Thyroid gland (tissue), 4 donors: ENCODE measurements around the gene CFAP126.
A peak's percentile ranks its signal among the peaks of the same experiment; 100 is the strongest.

Experiments used
- POLR2A ChIP-seq, 2 donors: fragments of 450-650 bp; IDR thresholded peaks; one replicate each; pipeline ENCODE4 v1.6.1; 2017; ENCODE audit warnings: antibody characterized with exemption in 2 of 2, mild to moderate bottlenecking in 2 of 2, moderate library complexity in 1 of 2
- TF ChIP-seq, protein P1 (sequence below), 6 experiments: fragments of 200-600 bp in 3 of 6; fragments of 450-650 bp in 3 of 6; sonication (generic) in 3 of 6; IDR thresholded peaks; one replicate each; pipeline ENCODE4 v1.5.1; 2016 to 2019; ENCODE audit warnings: antibody characterized with exemption in 6 of 6, mild to moderate bottlenecking in 2 of 6, inconsistent platforms in 1 of 6, moderate library complexity in 1 of 6

DNA sequence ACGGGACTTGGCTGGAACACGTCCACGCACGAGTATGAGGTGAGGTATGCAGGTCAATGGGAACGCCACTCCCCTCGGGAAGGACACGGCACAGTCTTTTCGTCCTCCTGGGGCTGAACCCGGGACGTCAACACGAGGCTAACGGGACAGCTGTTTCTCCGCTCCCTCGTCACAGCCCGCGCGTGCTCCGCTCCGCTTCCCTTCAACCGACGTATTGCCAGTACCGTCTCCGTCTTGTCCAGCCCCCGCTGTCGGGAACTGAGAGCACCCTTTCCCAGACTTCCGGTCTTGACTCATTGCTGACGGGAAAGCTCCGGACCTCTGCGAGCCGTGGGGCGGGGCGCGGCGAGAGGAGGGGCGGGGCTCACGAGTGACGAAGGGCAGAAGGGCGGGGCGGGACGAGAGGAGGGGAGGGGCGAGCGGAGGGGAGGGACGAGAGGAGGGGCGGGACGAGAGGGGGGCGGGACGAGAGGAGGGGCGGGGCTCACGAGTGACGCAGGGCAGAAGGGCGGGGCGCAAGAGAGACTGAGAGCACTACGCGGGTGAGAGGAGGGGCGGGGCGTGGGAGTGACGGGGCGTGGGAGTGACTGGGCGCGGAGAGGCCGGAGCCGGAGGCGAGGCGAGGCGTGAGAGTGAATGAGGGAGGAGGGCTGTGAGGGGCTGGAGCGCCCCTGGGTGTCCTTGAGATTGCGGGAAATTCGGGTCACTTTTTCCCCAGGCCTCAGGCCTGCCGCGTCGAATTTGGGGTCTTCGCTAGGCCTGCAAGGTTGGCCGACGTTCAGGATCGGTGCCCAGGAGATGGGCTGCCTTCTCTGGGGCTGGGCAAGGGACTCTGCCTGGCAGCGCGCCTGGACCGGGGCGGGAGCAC, 22.2 kb upstream of the CFAP126 start:
- peak in 1 of 2 donors; percentile 93 for TF ChIP-seq POLR2A (IDR thresholded peaks at IDR 0.05)
- TF ChIP-seq, protein P1, sequence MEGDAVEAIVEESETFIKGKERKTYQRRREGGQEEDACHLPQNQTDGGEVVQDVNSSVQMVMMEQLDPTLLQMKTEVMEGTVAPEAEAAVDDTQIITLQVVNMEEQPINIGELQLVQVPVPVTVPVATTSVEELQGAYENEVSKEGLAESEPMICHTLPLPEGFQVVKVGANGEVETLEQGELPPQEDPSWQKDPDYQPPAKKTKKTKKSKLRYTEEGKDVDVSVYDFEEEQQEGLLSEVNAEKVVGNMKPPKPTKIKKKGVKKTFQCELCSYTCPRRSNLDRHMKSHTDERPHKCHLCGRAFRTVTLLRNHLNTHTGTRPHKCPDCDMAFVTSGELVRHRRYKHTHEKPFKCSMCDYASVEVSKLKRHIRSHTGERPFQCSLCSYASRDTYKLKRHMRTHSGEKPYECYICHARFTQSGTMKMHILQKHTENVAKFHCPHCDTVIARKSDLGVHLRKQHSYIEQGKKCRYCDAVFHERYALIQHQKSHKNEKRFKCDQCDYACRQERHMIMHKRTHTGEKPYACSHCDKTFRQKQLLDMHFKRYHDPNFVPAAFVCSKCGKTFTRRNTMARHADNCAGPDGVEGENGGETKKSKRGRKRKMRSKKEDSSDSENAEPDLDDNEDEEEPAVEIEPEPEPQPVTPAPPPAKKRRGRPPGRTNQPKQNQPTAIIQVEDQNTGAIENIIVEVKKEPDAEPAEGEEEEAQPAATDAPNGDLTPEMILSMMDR (IDR thresholded peaks at IDR 0.05) = no peak
